Activated T-cell treated with anti-CD3 and anti-CD28 coated beads, Interleukin-2, amount 50 U/mL, for 1 hour (primary cell): ENCODE data around the gene ATM.
"Not testable (repeated sequence)": the region's sequence is repeated elsewhere in the genome, so short reads cannot be mapped to it uniquely, and the experiment has no call there.

Experiments used
- DNase-seq: peaks from one replicate; pipeline ENCODE4 v3.0.0-alpha.2; 2020

Gene ATM

DNA sequence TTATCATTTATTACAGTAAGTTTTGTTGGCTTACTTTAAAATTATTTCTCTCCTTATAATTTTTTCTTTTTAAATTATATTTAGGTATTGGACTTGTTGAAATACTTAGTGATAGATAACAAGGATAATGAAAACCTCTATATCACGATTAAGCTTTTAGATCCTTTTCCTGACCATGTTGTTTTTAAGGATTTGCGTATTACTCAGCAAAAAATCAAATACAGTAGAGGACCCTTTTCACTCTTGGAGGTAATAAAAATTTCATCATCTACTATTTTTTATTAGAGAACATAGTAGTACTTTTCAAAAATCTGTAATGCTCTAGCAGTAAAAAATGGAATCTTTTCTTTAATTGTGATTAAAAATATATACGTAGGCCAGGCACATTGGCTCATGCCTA, 70.4 kb downstream of the ATM start:
- DNase-seq, result no peak

- no peak for DNase-seq
Measured at GRCh38 chr11:108302121-108302785, 79.4 kb downstream of the ATM start.

GRCh38 chr11:108307751-108308150, 84.9 kb downstream of the ATM start:
- DNase-seq, result no peak

DNA sequence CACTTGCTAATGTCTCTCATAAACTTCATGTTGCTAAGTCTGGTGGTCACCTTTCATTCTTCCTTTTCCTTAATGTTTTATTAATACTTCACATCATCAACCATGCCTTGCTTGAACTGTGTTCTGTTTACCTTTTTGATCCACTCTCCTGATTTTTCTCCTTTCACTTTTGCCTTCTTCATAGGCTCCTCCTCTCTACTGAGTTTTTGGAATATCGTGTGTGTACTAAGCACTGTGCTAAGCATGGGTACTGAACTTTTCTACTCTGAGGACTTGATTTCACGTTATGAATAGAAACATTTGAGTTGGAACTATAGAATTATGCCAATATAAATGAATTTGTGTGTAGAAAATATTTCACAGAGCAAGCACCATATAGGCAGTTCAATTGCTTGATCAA, 90.6 kb downstream of the ATM start:
- no peak for DNase-seq

GRCh38 chr11:108316061-108316460, 93.2 kb downstream of the ATM start:
- DNase-seq, result no peak

DNA sequence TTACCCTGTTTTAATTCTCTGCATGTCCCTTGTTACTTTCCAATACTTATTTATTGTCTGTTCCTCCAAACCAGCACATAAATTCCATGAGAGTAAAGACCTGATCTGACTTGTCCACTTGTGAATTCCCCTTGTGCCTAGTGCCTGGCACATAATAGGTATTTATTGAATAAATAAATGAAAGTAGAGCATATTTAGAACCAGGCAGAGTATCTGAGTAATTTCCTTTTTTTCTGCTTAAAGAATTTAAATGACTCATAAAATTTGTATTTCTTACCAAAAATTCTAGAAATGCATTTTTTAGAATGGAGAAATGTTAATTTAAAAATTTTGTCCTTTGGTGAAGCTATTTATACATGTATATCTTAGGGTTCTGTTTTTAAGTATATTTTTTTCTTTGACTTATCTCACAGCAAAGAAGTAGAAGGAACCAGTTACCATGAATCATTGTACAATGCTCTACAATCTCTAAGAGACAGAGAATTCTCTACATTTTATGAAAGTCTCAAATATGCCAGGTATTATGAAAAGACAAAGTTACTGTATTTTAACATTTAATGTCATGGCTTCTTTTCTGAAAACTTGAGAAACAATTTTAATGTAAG, 96.8 kb downstream of the ATM start:
- no peak for DNase-seq

GRCh38 chr11:108322666-108323065, 99.8 kb downstream of the ATM start:
- no peak for DNase-seq

GRCh38 chr11:108324587-108324986, 101.7 kb downstream of the ATM start:
- DNase-seq, result no peak

DNA sequence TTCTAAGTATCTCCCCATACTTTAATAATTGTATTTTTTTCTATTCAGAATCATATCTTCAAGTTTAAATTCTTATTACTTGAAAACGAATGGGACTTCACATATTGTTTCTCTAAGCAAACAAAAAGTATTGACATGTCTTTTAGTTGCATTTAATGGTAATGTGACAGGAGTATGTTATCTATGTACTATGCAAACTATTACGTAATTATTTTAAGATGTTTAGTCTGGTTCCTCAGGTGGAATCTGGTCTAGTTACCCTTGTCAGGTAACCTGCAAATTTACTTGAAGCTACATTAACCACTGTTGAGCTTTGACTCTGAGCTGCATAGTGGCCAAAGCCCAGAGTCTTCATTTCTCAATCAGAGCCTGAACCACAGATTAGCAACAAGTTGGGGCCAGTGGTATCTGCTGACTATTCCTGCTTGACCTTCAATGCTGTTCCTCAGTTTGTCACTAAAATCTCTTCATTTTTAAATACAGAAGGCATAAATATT, 110.6 kb downstream of the ATM start:
- no peak for DNase-seq

DNA sequence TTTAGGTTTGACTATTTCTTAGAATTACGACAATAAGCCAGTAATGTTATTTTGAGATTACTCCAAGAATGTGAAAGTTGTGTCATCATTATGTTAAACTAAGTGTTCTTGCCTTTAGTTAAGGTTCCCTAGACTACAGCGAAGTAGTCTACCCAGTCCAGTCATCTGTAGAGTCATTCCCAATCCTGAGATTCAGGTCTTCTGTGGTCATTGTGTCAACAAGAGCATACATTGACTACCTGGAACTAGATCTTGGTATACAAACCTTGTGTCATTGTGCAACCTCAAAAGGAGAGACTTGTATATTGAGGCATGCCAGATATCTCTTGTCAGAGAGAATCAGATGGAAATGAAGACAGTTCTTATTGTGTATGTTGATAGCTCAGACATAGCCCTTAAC, 115.9 kb downstream of the ATM start:
- DNase-seq, result no peak

GRCh38 chr11:108340973-108341372, 118.1 kb downstream of the ATM start:
- DNase-seq, result no peak

DNA sequence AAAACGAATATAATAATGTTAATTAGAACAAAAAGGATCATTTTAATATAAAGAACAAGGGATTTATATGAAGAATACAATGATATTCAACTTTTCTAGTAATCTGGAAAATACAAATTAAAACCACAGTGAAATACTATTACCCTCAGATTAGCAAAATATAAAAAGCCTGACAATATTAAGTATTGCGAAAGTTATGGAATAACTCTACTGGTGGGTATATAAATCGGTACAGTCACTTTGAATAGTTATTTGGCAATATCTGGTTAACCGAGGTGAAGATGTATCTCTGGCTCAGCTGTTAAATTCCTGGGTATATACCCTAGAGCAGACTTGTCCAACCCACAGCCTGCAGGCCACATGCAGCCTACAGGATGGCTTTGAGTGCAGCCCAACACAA, 118.8 kb downstream of the ATM start:
- no peak for DNase-seq

GRCh38 chr11:108343714-108344113, 120.8 kb downstream of the ATM start:
- no peak for DNase-seq

DNA sequence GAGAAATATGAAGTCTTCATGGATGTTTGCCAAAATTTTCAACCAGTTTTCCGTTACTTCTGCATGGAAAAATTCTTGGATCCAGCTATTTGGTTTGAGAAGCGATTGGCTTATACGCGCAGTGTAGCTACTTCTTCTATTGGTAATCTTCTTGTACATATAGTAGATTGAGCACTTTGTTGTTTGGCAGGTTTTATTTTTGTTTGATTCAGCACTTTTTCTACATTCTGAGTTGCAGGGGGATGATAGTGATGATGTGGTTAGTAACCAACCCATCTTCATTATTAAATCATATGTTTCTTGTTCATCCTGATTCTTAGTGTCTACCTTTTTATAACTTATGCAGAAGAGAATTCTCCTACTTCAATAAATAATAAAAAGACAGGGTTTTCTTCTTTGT, 122.9 kb downstream of the ATM start:
- no peak for DNase-seq

DNA sequence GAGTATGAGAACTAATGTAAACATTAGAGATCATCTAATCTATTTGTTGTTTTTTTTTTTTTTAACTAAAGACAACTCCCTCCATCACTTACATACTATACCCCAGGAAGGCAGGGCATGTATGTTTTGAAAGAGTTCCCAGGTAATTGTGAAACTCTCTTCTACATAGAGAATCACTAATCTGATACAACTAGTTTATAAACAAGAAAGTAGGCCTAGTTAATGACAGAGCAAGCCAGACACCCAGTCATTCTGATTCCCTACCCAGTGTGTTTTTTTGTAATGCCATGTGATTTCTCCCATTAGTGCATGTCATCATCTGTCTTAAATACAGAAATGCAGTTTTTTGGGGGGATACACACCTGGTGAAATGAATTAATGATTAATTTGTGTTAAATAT, 123.6 kb downstream of the ATM start:
- no peak for DNase-seq

DNA sequence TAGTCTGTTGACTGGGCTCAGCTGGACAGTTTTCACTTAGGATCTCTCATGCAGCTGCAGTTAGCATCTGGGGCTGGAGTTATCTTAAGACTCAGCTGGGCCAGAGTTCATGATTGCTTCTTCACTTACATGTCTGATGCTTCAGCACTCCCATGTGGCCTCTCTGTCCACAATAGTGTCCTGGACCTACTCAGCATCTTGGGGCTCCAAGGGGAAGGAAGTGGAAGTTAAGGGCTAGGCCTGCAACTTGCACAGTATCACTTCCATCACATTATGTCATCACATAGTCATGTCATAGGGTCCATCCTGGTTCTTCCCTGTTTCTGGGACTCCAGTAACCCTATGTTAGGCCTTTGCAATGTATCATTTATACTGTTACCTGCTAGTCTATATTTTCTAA, 128.6 kb downstream of the ATM start:
- DNase-seq, result no peak

DNA sequence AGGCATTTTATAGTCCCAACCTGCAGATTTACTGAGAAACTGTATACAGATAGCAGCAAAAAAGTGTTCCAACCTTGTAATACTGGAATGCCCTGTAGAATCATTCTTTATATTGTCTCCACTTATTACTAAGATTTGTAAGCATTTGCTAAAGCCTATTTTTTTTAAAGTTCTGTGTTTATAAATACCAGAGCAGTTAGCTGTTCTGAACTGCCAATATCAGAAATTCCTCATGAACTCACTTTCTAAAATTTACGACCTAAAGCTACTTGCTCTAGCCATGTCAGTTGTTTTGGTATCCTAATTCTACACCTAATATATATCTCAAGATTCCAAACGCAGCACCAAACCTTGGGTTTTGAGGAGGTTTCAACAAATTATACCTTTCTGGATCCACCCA, 141.3 kb downstream of the ATM start:
- no peak for DNase-seq

- DNase-seq, result no peak
Measured at GRCh38 chr11:108368134-108368533, 145.3 kb downstream of the ATM start.

DNA sequence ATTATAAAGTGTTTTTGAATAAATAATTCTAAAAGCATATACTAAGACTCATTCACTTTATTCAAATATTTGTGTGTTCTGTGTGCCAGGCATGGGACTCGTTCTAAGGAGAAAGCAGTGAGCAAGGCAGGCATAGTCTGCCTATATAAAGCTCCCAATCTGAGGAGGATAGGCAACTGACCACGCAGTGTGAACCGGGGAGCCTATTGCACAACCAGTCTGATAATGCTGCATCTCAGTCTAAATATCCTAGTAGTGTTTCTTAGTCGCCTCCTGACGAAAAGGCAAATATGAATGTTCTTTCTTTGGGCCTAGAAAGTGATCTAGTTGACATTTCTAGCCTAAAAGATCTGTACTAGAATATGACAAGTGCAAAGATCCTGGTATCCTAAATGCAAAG, 146.2 kb downstream of the ATM start:
- no peak for DNase-seq

- DNase-seq, result no peak
Measured at GRCh38 chr11:108370315-108370714, 147.4 kb downstream of the ATM start.

GRCh38 chr11:108370990-108371389, 148.1 kb downstream of the ATM start:
- DNase-seq, result no peak

- DNase-seq, result not testable (repeated sequence)
Measured at GRCh38 chr11:108373505-108373904, 150.6 kb downstream of the ATM start.

GRCh38 chr11:108388576-108388975, 165.7 kb downstream of the ATM start:
- no peak for DNase-seq

GRCh38 chr11:108392353-108392752, 169.5 kb downstream of the ATM start:
- DNase-seq, result no peak

DNA sequence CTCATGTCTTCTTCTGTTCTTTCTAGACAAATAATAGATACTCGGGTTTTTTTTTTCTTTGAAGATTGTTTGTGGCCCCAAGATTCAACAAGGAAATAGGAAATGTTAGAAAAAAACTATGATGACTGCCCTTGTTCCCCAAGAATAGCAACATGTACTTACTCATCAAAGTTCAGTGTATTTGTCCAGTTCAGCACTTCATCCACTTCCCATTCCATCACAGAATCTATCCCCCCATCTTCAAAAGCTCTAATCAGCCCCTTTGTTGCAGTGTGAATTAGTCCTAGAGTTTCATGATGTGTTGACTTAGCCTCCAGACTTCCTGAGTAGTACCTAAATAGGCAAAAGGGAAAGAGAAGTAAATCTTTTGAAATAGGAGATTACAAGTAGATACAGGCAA, 170.2 kb downstream of the ATM start:
- no peak for DNase-seq
